IMR-90 (cell line): ENCODE data around the gene CIB2. TPM values are rescaled to one million over a fixed set of nuclear protein-coding genes. Genes with fewer than 3 reads are reported as not detected.

ENCODE experiments used
- ATAC-seq: fragments of 200-7000 bp; cut with Tn5 transposase; 2 replicates; pipeline ENCODE4 v1.9.1; 2020; ENCODE audit warnings: low read depth, mild to moderate bottlenecking, moderate library complexity
- BruUV-seq: library from RNA; stranded (reverse); fragments of 400-500 nt; replicated peaks from 2 replicates; lab custom pipeline; 2021; lab: Mats Ljungman, UMichigan
- CTCF ChIA-PET: fragments of 300-600 bp; formaldehyde crosslinking; extraction: SDS; loops from one replicate; lab custom pipeline; 2021; ENCODE audit warnings: antibody characterized with exemption; lab: Yijun Ruan, JAX
- POLR2A ChIA-PET: fragments of 300-600 bp; sonication (Branson Sonifier 250); formaldehyde crosslinking; loops from one replicate; lab custom pipeline; 2022; ENCODE audit warnings: antibody characterized with exemption; ENCODE audit not compliant: unreplicated experiment; lab: Charles Lee
- DNase-seq: peaks from one replicate; pipeline ENCODE4 v3.0.0; 2013
- H2AFZ ChIP-seq: replicated peaks from 2 replicates; pipeline ENCODE3; 2013; ENCODE audit warnings: low read length, mild to moderate bottlenecking; ENCODE audit not compliant: poor library complexity
- H2AK5ac ChIP-seq: 2 replicates; pipeline ENCODE4 v1.6.1; 2013; ENCODE audit warnings: low read depth, low read length, inconsistent platforms
- H2AK9ac ChIP-seq: replicated peaks from 2 replicates; pipeline ENCODE3; 2013; ENCODE audit warnings: mild to moderate bottlenecking, low read depth, low read length, moderate library complexity; ENCODE audit not compliant: poor library complexity
- H2BK120ac ChIP-seq: 2 replicates; pipeline ENCODE4 v1.6.1; 2013; ENCODE audit warnings: low read depth, low read length, inconsistent platforms
- H2BK15ac ChIP-seq: 3 replicates; pipeline ENCODE4 v1.6.1; 2013; ENCODE audit warnings: low read depth, low read length, inconsistent platforms
- H2BK20ac ChIP-seq: 2 replicates; pipeline ENCODE4 v1.6.1; 2013; ENCODE audit warnings: low read depth, mild to moderate bottlenecking, inconsistent platforms, low read length, moderate library complexity
- H2BK5ac ChIP-seq: 2 replicates; pipeline ENCODE4 v1.6.1; 2013; ENCODE audit warnings: mild to moderate bottlenecking, low read depth, low read length, inconsistent platforms; ENCODE audit not compliant: poor library complexity, severe bottlenecking
- H3K14ac ChIP-seq: replicated peaks from 2 replicates; pipeline ENCODE4 v1.6.1; 2013; ENCODE audit warnings: low read depth, low read length, inconsistent platforms
- H3K18ac ChIP-seq: 2 replicates; pipeline ENCODE4 v1.6.1; 2013; ENCODE audit warnings: low read depth, low read length, control low read depth
- H3K23ac ChIP-seq: 2 replicates; pipeline ENCODE4 v1.6.1; 2013; ENCODE audit warnings: low read depth, low read length, inconsistent platforms
- H3K27ac ChIP-seq: 2 replicates; pipeline ENCODE4 v1.5.1; 2013; ENCODE audit warnings: mild to moderate bottlenecking, control low read depth, low read length; ENCODE audit not compliant: insufficient read depth
- H3K27me3 ChIP-seq: 2 replicates; pipeline ENCODE4 v1.6.1; 2013; ENCODE audit warnings: low read length; ENCODE audit not compliant: control insufficient read depth, insufficient read depth
- H3K36me3 ChIP-seq: 2 replicates; pipeline ENCODE4 v1.6.1; 2013; ENCODE audit warnings: low read length, mixed read lengths; ENCODE audit not compliant: control insufficient read depth, insufficient read depth
- H3K4ac ChIP-seq: 2 replicates; pipeline ENCODE4 v1.6.1; 2013; ENCODE audit warnings: low read depth, low read length, inconsistent platforms
- H3K4me1 ChIP-seq: 2 replicates; pipeline ENCODE4 v1.6.1; 2013; ENCODE audit warnings: low read length, mixed read lengths; ENCODE audit not compliant: control insufficient read depth, insufficient read depth
- H3K4me2 ChIP-seq: 2 replicates; pipeline ENCODE4 v1.6.1; 2013; ENCODE audit warnings: low read depth, mild to moderate bottlenecking, control low read depth, low read length, moderate library complexity
- H3K4me3 ChIP-seq: 2 replicates; pipeline ENCODE4 v1.5.1; 2013; ENCODE audit warnings: low read depth, mild to moderate bottlenecking, control low read depth, low read length, moderate library complexity; ENCODE audit not compliant: insufficient read depth
- H3K56ac ChIP-seq: 2 replicates; pipeline ENCODE4 v1.6.1; 2013; ENCODE audit warnings: low read length, inconsistent platforms; ENCODE audit not compliant: insufficient read depth; ENCODE audit errors: extremely low read depth
- H3K79me1 ChIP-seq, 2 experiments: 2 replicates each; pipeline ENCODE4 v1.6.1; 2013; ENCODE audit warnings: low read length in 2 of 2, inconsistent platforms in 1 of 2, low read depth in 1 of 2
- H3K9ac ChIP-seq: 2 replicates; pipeline ENCODE4 v1.6.1; 2013; ENCODE audit warnings: low read depth, low read length, control low read depth
- H3K9me1 ChIP-seq: 2 replicates; pipeline ENCODE4 v1.6.1; 2013; ENCODE audit warnings: low read length, inconsistent platforms; ENCODE audit not compliant: insufficient read depth
- H3K9me3 ChIP-seq: 2 replicates; pipeline ENCODE4 v1.6.1; 2013; ENCODE audit warnings: low read length; ENCODE audit not compliant: control insufficient read depth, insufficient read depth
- H4K20me1 ChIP-seq: 2 replicates; pipeline ENCODE4 v1.6.1; 2013; ENCODE audit warnings: low read length, inconsistent platforms; ENCODE audit not compliant: insufficient read depth
- H4K5ac ChIP-seq: 2 replicates; pipeline ENCODE4 v1.6.1; 2013; ENCODE audit warnings: mild to moderate bottlenecking, low read depth, low read length, control low read depth
- H4K8ac ChIP-seq, 2 experiments: 2 replicates each; pipeline ENCODE4 v1.6.1; 2013; ENCODE audit warnings: low read depth in 2 of 2, low read length in 2 of 2, control low read depth in 1 of 2, inconsistent platforms in 1 of 2
- H4K91ac ChIP-seq: 2 replicates; pipeline ENCODE4 v1.6.1; 2013; ENCODE audit warnings: low read depth, low read length, inconsistent platforms; ENCODE audit not compliant: insufficient read depth
- BHLHE40 ChIP-seq: fragments of 150-350 bp; IDR thresholded peaks from 2 replicates; pipeline ENCODE4 v1.6.1; 2016; ENCODE audit warnings: mild to moderate bottlenecking, low read depth, low read length
- MAFK ChIP-seq: IDR thresholded peaks from 2 replicates; pipeline ENCODE4 v1.6.1; 2012; ENCODE audit warnings: low read depth, low read length, improper control_type of control experiment
- MXI1 ChIP-seq: IDR thresholded peaks from 2 replicates; pipeline ENCODE4 v1.6.1; 2012; ENCODE audit warnings: low read depth, mild to moderate bottlenecking, low read length, moderate library complexity, borderline replicate concordance
- RAD21 ChIP-seq: IDR thresholded peaks from 2 replicates; pipeline ENCODE4 v1.6.1; 2012; ENCODE audit warnings: low read length, improper control_type of control experiment
- WGBS, 2 experiments: methylation state at CpG; one replicate each; pipeline versions ENCODE4 v1.1.5 to v1.1.7; 2013; ENCODE audit warnings: missing lambda C conversion rate in 2 of 2; ENCODE audit not compliant: insufficient read length in 1 of 2; ENCODE audit errors: extremely low coverage in 2 of 2; 5-methylcytosine and 5-hydroxymethylcytosine counted together
- dilution Hi-C: fragments of 300-500 bp; cut with HindIII; formaldehyde crosslinking; loops from one replicate; pipeline ENCODE4 v1.14.3; 2018; ENCODE audit warnings: low sequenced_read_pairs; ENCODE audit not compliant: unreplicated experiment
- in situ Hi-C: fragments of 300-500 bp; cut with MboI; formaldehyde crosslinking; loops from 3 replicates; pipeline ENCODE4 v1.14.3; 2019; ENCODE audit warnings: low sequenced_read_pairs, inconsistent platforms, mixed read lengths
- intact Hi-C: fragments of 100-400 bp; cut with micrococcal nuclease; formaldehyde crosslinking; loops from 2 replicates; pipeline ENCODE4 v1.10.0; 2022
- polyA plus RNA-seq, 3 experiments: library from polyadenylated mRNA; depleted of rRNA; stranded (reverse); fragments of >200 nt; gene quantifications; 2 replicates each; pipeline ENCODE4 v1.2.3, GENCODE V29; 2012; ENCODE audit warnings: low replicate concordance in 1 of 3
- total RNA-seq: library from RNA; depleted of rRNA; stranded (reverse); fragments of >200 nt; gene quantifications from 2 replicates; pipeline ENCODE4 v1.2.3, GENCODE V29; 2012
- TF ChIP-seq, protein P1 (sequence below): conservative IDR thresholded peaks from 2 replicates; pipeline ENCODE4 v1.5.1; 2012; ENCODE audit warnings: mild to moderate bottlenecking, low read depth, low read length, improper control_type of control experiment

CIB2 gene
- total and polyA plus RNA-seq, 2 of the 4 experiments (the other 2 are of a cell fraction) = 2.2 to 2.4 TPM

DNA sequence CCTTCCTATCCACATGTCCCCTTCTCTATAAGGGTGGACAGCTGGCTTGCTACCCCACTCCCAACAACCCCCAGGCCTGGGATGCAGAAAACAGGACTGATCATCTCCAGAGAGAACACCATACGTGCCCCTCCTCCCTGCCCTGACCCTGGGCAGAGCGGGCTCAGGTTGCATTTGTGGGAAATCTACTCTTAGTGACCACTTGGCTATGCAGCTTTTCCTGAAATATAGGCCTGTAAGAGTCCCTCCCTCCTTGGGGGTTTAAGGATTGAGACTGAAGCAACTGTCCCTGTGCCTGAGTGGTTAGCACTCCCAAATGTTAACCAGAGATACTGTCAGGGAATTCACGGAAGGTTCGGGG, 27.1 kb downstream of the CIB2 start:
- CTCF ChIA-PET = no interaction called here
- POLR2A ChIA-PET = no interaction called here
- H3K14ac ChIP-seq = no peak overlapping the region
- no peaks in the 10 kb centered on the region for H3K36me3 ChIP-seq
- no peak overlapping the region for H4K5ac ChIP-seq
- H3K27ac ChIP-seq = no peak overlapping the region
- H3K4ac ChIP-seq = no peak overlapping the region
- no peaks in the 10 kb centered on the region for H3K9me1 ChIP-seq
- peaks cover 2% of the 10 kb centered on the region; the same call in 1 of the 2 replicates for H3K4me1 ChIP-seq
- no peak overlapping the region for H3K56ac ChIP-seq
- DNase-seq = no peak
- no peak for TF ChIP-seq RAD21
- TF ChIP-seq, protein P1, sequence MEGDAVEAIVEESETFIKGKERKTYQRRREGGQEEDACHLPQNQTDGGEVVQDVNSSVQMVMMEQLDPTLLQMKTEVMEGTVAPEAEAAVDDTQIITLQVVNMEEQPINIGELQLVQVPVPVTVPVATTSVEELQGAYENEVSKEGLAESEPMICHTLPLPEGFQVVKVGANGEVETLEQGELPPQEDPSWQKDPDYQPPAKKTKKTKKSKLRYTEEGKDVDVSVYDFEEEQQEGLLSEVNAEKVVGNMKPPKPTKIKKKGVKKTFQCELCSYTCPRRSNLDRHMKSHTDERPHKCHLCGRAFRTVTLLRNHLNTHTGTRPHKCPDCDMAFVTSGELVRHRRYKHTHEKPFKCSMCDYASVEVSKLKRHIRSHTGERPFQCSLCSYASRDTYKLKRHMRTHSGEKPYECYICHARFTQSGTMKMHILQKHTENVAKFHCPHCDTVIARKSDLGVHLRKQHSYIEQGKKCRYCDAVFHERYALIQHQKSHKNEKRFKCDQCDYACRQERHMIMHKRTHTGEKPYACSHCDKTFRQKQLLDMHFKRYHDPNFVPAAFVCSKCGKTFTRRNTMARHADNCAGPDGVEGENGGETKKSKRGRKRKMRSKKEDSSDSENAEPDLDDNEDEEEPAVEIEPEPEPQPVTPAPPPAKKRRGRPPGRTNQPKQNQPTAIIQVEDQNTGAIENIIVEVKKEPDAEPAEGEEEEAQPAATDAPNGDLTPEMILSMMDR = no peak
- no peak for TF ChIP-seq MAFK
- TF ChIP-seq MXI1 = no peak
- TF ChIP-seq BHLHE40 = no peak
- H3K23ac ChIP-seq = no peak overlapping the region
- H2BK120ac ChIP-seq = no peak overlapping the region
- in situ Hi-C loops = no loop called here
- 100% methylated on average over 2 of the region's 4 CpGs; no CpG with 5 or more reads in 1 of the 2 experiments for WGBS, 2 experiments
- no peak overlapping the region for H4K8ac ChIP-seq
- H4K20me1 ChIP-seq = peaks cover 8% of the 10 kb centered on the region; the same call in 1 of the 2 replicates
- BruUV-seq = no TSS peak
- H3K9ac ChIP-seq = no peak overlapping the region
- H2AK5ac ChIP-seq = peak overlapping the region; percentile 30; the same call in 1 of the 2 replicates
- no peak overlapping the region for H3K4me2 ChIP-seq
- H2AK9ac ChIP-seq = no peak overlapping the region
- no peak overlapping the region for H2AFZ ChIP-seq
- no peak overlapping the region for H2BK20ac ChIP-seq
- no peaks in the 10 kb centered on the region for H3K79me1 ChIP-seq
- no peak overlapping the region for H3K18ac ChIP-seq
- H3K4me3 ChIP-seq = no peak overlapping the region
- no peak overlapping the region for H2BK5ac ChIP-seq
- intact Hi-C loops = no loop called here
- dilution Hi-C loops = no loop called here
- no peak overlapping the region for H4K91ac ChIP-seq
- ATAC-seq = no peak
- no peaks in the 10 kb centered on the region for H3K9me3 ChIP-seq
- H3K27me3 ChIP-seq = peaks cover 10% of the 10 kb centered on the region
- H2BK15ac ChIP-seq = no peak overlapping the region
